Spleen (tissue), 11 donors: ENCODE data around the gene PLXNA2. TPM values are rescaled to one million over a fixed set of nuclear protein-coding genes. Genes with fewer than 3 reads are reported as not detected.

Experiments
- DNase-seq: peaks from one replicate; pipeline ENCODE4 v3.0.0-alpha.2; 2020
- H3K27ac ChIP-seq, 8 donors: fragments of 200-600 bp; sonication (generic) in 7 of 8; 1 replicate in 4 of 8; 2 replicates in 4 of 8; pipeline versions ENCODE4 v1.5.0 to v1.8.0; 2016 to 2021; ENCODE audit warnings: inconsistent platforms in 4 of 8, mild to moderate bottlenecking in 4 of 8, moderate library complexity in 1 of 8
- H3K27me3 ChIP-seq, 7 donors: fragments of 200-600 bp; sonication (generic) in 6 of 7; replicated peaks in 1 of 7; 1 replicate in 4 of 7; 2 replicates in 3 of 7; pipeline versions ENCODE4 v1.5.0 to v1.8.0; 2016 to 2021; ENCODE audit warnings: inconsistent platforms in 3 of 7, mild to moderate bottlenecking in 1 of 7
- H3K36me3 ChIP-seq, 6 donors: fragments of 200-600 bp; sonication (generic) in 5 of 6; 1 replicate in 4 of 6; 2 replicates in 2 of 6; pipeline versions ENCODE4 v1.5.0 to v1.8.0; 2016 to 2021; ENCODE audit warnings: inconsistent platforms in 2 of 6
- H3K4me1 ChIP-seq, 6 donors: fragments of 200-600 bp; sonication (generic) in 5 of 6; 1 replicate in 3 of 6; 2 replicates in 3 of 6; pipeline versions ENCODE4 v1.5.0 to v1.8.0; 2016 to 2021; ENCODE audit warnings: inconsistent platforms in 3 of 6
- H3K4me3 ChIP-seq, 8 donors: fragments of 200-600 bp; sonication (generic) in 7 of 8; 1 replicate in 4 of 8; 2 replicates in 4 of 8; pipeline versions ENCODE4 v1.5.0 to v1.8.0; 2016 to 2021; ENCODE audit warnings: inconsistent platforms in 4 of 8, mild to moderate bottlenecking in 4 of 8, moderate library complexity in 2 of 8
- H3K9me3 ChIP-seq, 8 donors: fragments of 200-600 bp; sonication (generic) in 7 of 8; 1 replicate in 4 of 8; 2 replicates in 4 of 8; pipeline versions ENCODE4 v1.5.0 to v1.8.0; 2016 to 2021; ENCODE audit warnings: inconsistent platforms in 4 of 8
- POLR2A ChIP-seq, 3 donors: fragments of 450-650 bp; IDR thresholded peaks; one replicate each; pipeline ENCODE4 v1.5.1; 2017; ENCODE audit warnings: antibody characterized with exemption in 3 of 3, mild to moderate bottlenecking in 1 of 3
- POLR2AphosphoS5 ChIP-seq, 3 donors: sonication (generic); formaldehyde crosslinking; IDR thresholded peaks; one replicate each; pipeline ENCODE4 v1.5.1; 2017; ENCODE audit warnings: antibody characterized with exemption in 3 of 3
- WGBS, 5 donors: extraction: QIAGEN DNeasy Blood & Tissue Kit in 3 of 5; methylation state at CpG; one replicate each; pipeline versions ENCODE4 v1.1.5 to v1.1.7; 2013 to 2018; 5-methylcytosine and 5-hydroxymethylcytosine counted together
- intact Hi-C: fragments of 100-400 bp; cut with DNase I; formaldehyde crosslinking; loops from one replicate; pipeline ENCODE4 v1.15.0; 2023; ENCODE audit warnings: low total_unique reads
- polyA plus RNA-seq, 3 donors: library from polyadenylated mRNA; stranded (reverse); fragments of 200-250 nt; gene quantifications; one replicate each; pipeline ENCODE4 v1.2.1, GENCODE V29; 2013
- total RNA-seq, 7 donors: library from RNA; depleted of rRNA in 3 of 7; stranded (reverse); fragments of >200 nt in 3 of 7; fragmentation: NEBNext Ultra II Directional in 4 of 7; extraction: Animal tissue kit (Norgen Biotek cat#: 25700) in 4 of 7; gene quantifications; one replicate each; pipeline versions ENCODE4 v1.1.0 to v1.2.1, GENCODE V29; 2016 to 2021
- TF ChIP-seq, protein P1 (sequence below), 11 experiments: fragments of 200-600 bp in 7 of 11; fragments of 450-650 bp in 4 of 11; sonication (generic) in 4 of 11; IDR thresholded peaks in 8 of 11; conservative IDR thresholded peaks in 3 of 11; 1 replicate in 7 of 11; 2 replicates in 4 of 11; pipeline versions ENCODE4 v1.4.0 to v1.8.0; 2016 to 2021; ENCODE audit warnings: antibody characterized with exemption in 11 of 11, inconsistent platforms in 4 of 11, mild to moderate bottlenecking in 1 of 11
- donor health status: healthy with polysubstance abuse.
- donor health status: DM: no; HTN: no; CAD: no; lungs with moderate emphysema.
- donor health status: DM: no; HTN: no; CAD: no.
- donor health status: Bipolar disorder and iron deficiency.
- donor health status: healthy.
- donor health status: DM: no; HTN: no; CAD: no.
- donor health status: DM: yes; HTN: yes; CAD: no.

PLXNA2 gene
- total and polyA plus RNA-seq, 10 donors, result 0.93 to 16.9 (median 7.0) TPM

DNA sequence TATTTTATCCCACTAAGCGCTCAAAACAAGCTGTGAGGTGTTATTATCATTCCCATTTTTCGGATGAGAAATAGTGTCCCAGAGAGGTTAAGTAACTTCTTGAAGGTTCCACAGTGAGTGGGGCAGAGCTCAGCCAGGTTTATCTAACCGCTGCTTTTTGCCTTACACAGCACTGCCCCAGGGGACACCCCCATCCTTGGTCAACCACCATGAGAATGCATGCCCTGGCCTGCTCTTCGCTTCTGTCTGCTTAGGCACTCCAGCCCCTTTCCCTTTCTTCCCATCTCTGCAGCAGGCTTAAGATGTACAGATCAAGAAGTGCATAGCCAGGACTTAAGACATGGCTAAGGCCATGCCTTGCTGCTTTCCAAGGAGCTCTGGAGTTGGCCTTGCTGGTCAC is 174.3 kb downstream of the PLXNA2 start:
- H3K36me3 ChIP-seq, result no peaks in the 10 kb centered on the region
- 90 to 98% (median 94%) methylated on average over 4 of the region's 4 CpGs for WGBS, 5 donors
- DNase-seq, result no peak
- H3K27ac ChIP-seq, result no peak overlapping the region
- H3K4me3 ChIP-seq, result no peak overlapping the region
- TF ChIP-seq, protein P1, sequence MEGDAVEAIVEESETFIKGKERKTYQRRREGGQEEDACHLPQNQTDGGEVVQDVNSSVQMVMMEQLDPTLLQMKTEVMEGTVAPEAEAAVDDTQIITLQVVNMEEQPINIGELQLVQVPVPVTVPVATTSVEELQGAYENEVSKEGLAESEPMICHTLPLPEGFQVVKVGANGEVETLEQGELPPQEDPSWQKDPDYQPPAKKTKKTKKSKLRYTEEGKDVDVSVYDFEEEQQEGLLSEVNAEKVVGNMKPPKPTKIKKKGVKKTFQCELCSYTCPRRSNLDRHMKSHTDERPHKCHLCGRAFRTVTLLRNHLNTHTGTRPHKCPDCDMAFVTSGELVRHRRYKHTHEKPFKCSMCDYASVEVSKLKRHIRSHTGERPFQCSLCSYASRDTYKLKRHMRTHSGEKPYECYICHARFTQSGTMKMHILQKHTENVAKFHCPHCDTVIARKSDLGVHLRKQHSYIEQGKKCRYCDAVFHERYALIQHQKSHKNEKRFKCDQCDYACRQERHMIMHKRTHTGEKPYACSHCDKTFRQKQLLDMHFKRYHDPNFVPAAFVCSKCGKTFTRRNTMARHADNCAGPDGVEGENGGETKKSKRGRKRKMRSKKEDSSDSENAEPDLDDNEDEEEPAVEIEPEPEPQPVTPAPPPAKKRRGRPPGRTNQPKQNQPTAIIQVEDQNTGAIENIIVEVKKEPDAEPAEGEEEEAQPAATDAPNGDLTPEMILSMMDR (IDR thresholded peaks at IDR 0.05 in 8 of 11, conservative IDR thresholded peaks at IDR 0.05 in 3 of 11), result no peak
- TF ChIP-seq POLR2AphosphoS5 (IDR thresholded peaks at IDR 0.05), result no peak
- no peak for TF ChIP-seq POLR2A (IDR thresholded peaks at IDR 0.05)
- H3K27me3 ChIP-seq, result no peaks in the 10 kb centered on the region
- H3K9me3 ChIP-seq, result no peaks in the 10 kb centered on the region
- H3K4me1 ChIP-seq, result no peaks in the 10 kb centered on the region
- intact Hi-C loops, result no loop called here

GRCh38 chr1:208069317-208069716 is 174.9 kb downstream of the PLXNA2 start:
- DNase-seq, result no peak
- H3K27ac ChIP-seq, result no peak overlapping the region
- no peaks in the 10 kb centered on the region for H3K9me3 ChIP-seq
- no peaks in the 10 kb centered on the region for H3K27me3 ChIP-seq
- H3K4me3 ChIP-seq, result no peak overlapping the region
- H3K36me3 ChIP-seq, result no peaks in the 10 kb centered on the region
- no peak for TF ChIP-seq POLR2AphosphoS5 (IDR thresholded peaks at IDR 0.05)
- 82 to 94% (median 85%) methylated on average over 7 to 8 of the region's 8 CpGs for WGBS, 5 donors
- intact Hi-C loops, result no loop called here
- no peaks in the 10 kb centered on the region for H3K4me1 ChIP-seq

- no peak for DNase-seq
These were observed 175.3 kb downstream of the PLXNA2 start for GRCh38 chr1:208068908-208069307.

GRCh38 chr1:208068407-208068806 is 175.8 kb downstream of the PLXNA2 start:
- DNase-seq, result no peak
- Histone ChIP-seq H3K27ac (no peak overlapping the region), H3K36me3 (no peaks in the 10 kb centered on the region), H3K4me3 (no peak overlapping the region), H3K9me3 (no peaks in the 10 kb centered on the region), H3K27me3 (no peaks in the 10 kb centered on the region), H3K4me1 (no peaks in the 10 kb centered on the region)
- 74 to 86% (median 83%) methylated on average over 7 of the region's 7 CpGs for WGBS, 5 donors
- intact Hi-C loops, result no loop called here
- TF ChIP-seq POLR2AphosphoS5 (IDR thresholded peaks at IDR 0.05), result no peak
- TF ChIP-seq POLR2A (IDR thresholded peaks at IDR 0.05), result no peak
- TF ChIP-seq, protein P1 (IDR thresholded peaks at IDR 0.05 in 8 of 11, conservative IDR thresholded peaks at IDR 0.05 in 3 of 11), result no peak

More at GRCh38 chr1:208068908-208069307, 175.3 kb downstream of the PLXNA2 start:
- H3K27ac ChIP-seq, result no peak overlapping the region
- no peaks in the 10 kb centered on the region for H3K27me3 ChIP-seq
- H3K9me3 ChIP-seq, result no peaks in the 10 kb centered on the region
- no peaks in the 10 kb centered on the region for H3K4me1 ChIP-seq
- TF ChIP-seq POLR2A (IDR thresholded peaks at IDR 0.05), result no peak
- TF ChIP-seq, protein P1 (IDR thresholded peaks at IDR 0.05 in 8 of 11, conservative IDR thresholded peaks at IDR 0.05 in 3 of 11), result no peak
- no peak for TF ChIP-seq POLR2AphosphoS5 (IDR thresholded peaks at IDR 0.05)
- no peak overlapping the region for H3K4me3 ChIP-seq
- intact Hi-C loops, result no loop called here
- 75 to 89% (median 84%) methylated on average over 3 of the region's 3 CpGs for WGBS, 5 donors
- no peaks in the 10 kb centered on the region for H3K36me3 ChIP-seq

GRCh38 chr1:208066583-208066982 is 177.6 kb downstream of the PLXNA2 start:
- Histone ChIP-seq H3K36me3 (no peaks in the 10 kb centered on the region), H3K4me3 (no peak overlapping the region), H3K9me3 (no peaks in the 10 kb centered on the region), H3K27me3 (no peaks in the 10 kb centered on the region), H3K27ac (no peak overlapping the region), H3K4me1 (no peaks in the 10 kb centered on the region)
- DNase-seq, result no peak
- intact Hi-C loops, result no loop called here
- TF ChIP-seq POLR2AphosphoS5 (IDR thresholded peaks at IDR 0.05) (no peak), POLR2A (IDR thresholded peaks at IDR 0.05) (no peak)
- TF ChIP-seq, protein P1 (IDR thresholded peaks at IDR 0.05 in 8 of 11, conservative IDR thresholded peaks at IDR 0.05 in 3 of 11), result no peak
- WGBS, 5 donors, result 84 to 97% (median 94%) methylated on average over 1 of the region's 1 CpG
